ENCODE data around the gene ACBD3.

DNA sequence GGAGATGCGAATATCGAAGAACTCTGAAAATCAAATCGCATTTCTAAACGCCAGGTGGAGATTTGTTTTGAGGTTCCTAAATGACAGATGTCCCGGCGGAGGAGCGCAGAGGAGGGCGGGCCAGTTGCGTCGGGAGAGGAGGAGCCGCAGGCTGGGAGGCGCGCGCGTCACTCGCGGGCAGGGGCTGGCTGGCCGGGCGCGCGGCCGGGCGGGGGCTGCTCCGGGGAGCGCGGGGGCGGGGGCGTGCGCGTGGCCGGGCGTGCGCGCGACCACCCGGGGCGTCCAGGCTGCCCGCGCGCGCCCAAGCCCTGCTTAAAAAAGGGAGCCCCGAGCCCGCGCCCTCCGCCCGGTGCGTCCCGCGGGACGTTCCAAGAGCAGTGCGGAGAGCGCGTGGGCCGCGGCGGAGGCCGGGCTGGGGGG lies 76.7 kb downstream of the ACBD3 start:
- TF ChIP-seq, protein P1, sequence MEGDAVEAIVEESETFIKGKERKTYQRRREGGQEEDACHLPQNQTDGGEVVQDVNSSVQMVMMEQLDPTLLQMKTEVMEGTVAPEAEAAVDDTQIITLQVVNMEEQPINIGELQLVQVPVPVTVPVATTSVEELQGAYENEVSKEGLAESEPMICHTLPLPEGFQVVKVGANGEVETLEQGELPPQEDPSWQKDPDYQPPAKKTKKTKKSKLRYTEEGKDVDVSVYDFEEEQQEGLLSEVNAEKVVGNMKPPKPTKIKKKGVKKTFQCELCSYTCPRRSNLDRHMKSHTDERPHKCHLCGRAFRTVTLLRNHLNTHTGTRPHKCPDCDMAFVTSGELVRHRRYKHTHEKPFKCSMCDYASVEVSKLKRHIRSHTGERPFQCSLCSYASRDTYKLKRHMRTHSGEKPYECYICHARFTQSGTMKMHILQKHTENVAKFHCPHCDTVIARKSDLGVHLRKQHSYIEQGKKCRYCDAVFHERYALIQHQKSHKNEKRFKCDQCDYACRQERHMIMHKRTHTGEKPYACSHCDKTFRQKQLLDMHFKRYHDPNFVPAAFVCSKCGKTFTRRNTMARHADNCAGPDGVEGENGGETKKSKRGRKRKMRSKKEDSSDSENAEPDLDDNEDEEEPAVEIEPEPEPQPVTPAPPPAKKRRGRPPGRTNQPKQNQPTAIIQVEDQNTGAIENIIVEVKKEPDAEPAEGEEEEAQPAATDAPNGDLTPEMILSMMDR (IDR thresholded peaks at IDR 0.05; ENCODE audit: low read depth, low read length, poor library complexity, severe bottlenecking): no peak
- TF ChIP-seq EZH2phosphoT487 (IDR thresholded peaks at IDR 0.05; ENCODE audit: borderline replicate concordance, low read length): no peak

Data from DOHH2 (cell line).